Thoracic aorta (tissue), 2 donors: ENCODE results near the gene TRIM5. TPM values are rescaled to one million over a fixed set of nuclear protein-coding genes. Genes with fewer than 3 reads are reported as not detected.

ENCODE experiments used
- ATAC-seq: fragments of 150-250 bp; one replicate; pipeline ENCODE4 v1.8.0; 2017; ENCODE audit warnings: low read depth; ENCODE audit not compliant: insufficient number of reproducible peaks, low FRiP score
- DNase-seq: peaks from one replicate; pipeline ENCODE4 v3.0.0-alpha.2; 2020; ENCODE audit warnings: low spot score
- H3K27ac ChIP-seq, 2 donors: fragments of 200-600 bp; sonication (generic); 1 replicate in 1 of 2; 2 replicates in 1 of 2; pipeline ENCODE4 v1.5.1; 2016; ENCODE audit warnings: mild to moderate bottlenecking in 2 of 2, moderate library complexity in 2 of 2
- H3K27me3 ChIP-seq: fragments of 200-600 bp; sonication (generic); replicated peaks from 2 replicates; pipeline ENCODE4 v1.6.0; 2016; ENCODE audit warnings: mild to moderate bottlenecking; ENCODE audit not compliant: insufficient read depth
- H3K36me3 ChIP-seq: fragments of 200-600 bp; sonication (generic); one replicate; pipeline ENCODE4 v1.5.1; 2016
- H3K4me1 ChIP-seq, 2 donors: fragments of 200-600 bp; sonication (generic); 1 replicate in 1 of 2; 2 replicates in 1 of 2; pipeline versions ENCODE4 v1.5.1 to v1.6.0; 2016; ENCODE audit warnings: low read depth in 2 of 2, mild to moderate bottlenecking in 1 of 2; ENCODE audit not compliant: control insufficient read depth in 1 of 2
- H3K4me3 ChIP-seq: fragments of 200-600 bp; sonication (generic); 2 replicates; pipeline ENCODE4 v1.5.1; 2016; ENCODE audit warnings: mild to moderate bottlenecking
- H3K9me3 ChIP-seq: fragments of 200-600 bp; sonication (generic); 2 replicates; pipeline ENCODE4 v1.5.1; 2016
- CTCF ChIP-seq: fragments of 200-600 bp; sonication (generic); IDR thresholded peaks from one replicate; pipeline ENCODE4 v1.5.1; 2019; ENCODE audit warnings: antibody characterized with exemption
- total RNA-seq, 2 donors: library from RNA; depleted of rRNA; stranded (reverse); fragments of >200 nt; gene quantifications; one replicate each; pipeline versions ENCODE4 v1.1.0 to v1.2.3, GENCODE V29; 2016

The TRIM5 gene
- total RNA-seq, 2 donors from 2014 or later: 35.5 to 36.4 TPM

DNA sequence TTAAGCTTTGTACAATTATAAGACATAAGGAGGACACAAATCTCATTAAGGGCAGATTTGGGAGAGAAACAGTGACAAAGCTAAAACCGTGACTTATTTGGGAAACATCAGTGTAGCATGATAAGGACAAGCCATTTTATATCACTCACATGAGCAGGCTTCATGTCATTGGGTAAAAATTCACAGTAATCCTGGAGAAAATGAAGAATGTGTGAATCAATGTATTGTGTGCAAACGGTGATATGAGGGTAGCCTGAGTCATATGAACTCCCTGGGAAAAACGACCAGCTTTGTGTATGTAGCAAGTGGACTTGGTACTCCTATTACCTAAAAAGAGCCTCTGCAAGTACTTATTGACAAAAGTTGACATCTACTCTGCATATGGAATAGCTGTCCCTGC, 66.1 kb downstream of the TRIM5 start:
- H3K27me3 ChIP-seq: no peaks in the 10 kb centered on the region
- no peak for TF ChIP-seq CTCF
- no peaks in the 10 kb centered on the region for H3K36me3 ChIP-seq
- no peak for ATAC-seq
- no peak for DNase-seq
- H3K9me3 ChIP-seq: no peaks in the 10 kb centered on the region
- peaks cover 15 to 20% of the 10 kb centered on the region in 2 donors for H3K4me1 ChIP-seq
- no peak overlapping the region for H3K27ac ChIP-seq
- no peak overlapping the region for H3K4me3 ChIP-seq

Other genes with a start within 250 kb of the TRIM5 start
- gene OR51I1, start 243.6 kb downstream of the TRIM5 start, total RNA-seq: not detected
- not detected for gene OR51I2, start 235.8 kb downstream of the TRIM5 start, total RNA-seq
- gene OR52D1, start 196.4 kb downstream of the TRIM5 start, total RNA-seq: not detected
- 1 to 10 TPM in 1 of 2 donors, under 1 TPM in 1; 0.63 to 1.5 TPM for gene UBQLN3, start 175.1 kb downstream of the TRIM5 start, total RNA-seq
- gene UBQLNL, start 168.4 kb downstream of the TRIM5 start, total RNA-seq: 1 to 10 TPM in 1 of 2 donors, under 1 TPM in 1; 0.56 to 1.4 TPM
- gene OR52H1, start 136.5 kb downstream of the TRIM5 start, total RNA-seq: 1 to 10 TPM in 1 of 2 donors, under 1 TPM in 1; 0.81 to 2.0 TPM
- not detected for gene OR52B6, start 104.2 kb downstream of the TRIM5 start, total RNA-seq
- 1 to 10 TPM; 3.0 to 6.5 TPM for gene TRIM6, start 88.4 kb downstream of the TRIM5 start, total RNA-seq
- 1 to 10 TPM; 6.9 to 7.7 TPM for gene TRIM34, start 60.1 kb downstream of the TRIM5 start, total RNA-seq
- 100 to 1,000 TPM; 119 to 129 TPM for gene TRIM22, start 4.7 kb upstream of the TRIM5 start, total RNA-seq
- under 1 TPM; 0.27 to 0.49 TPM for gene OR56B1, start 51.4 kb upstream of the TRIM5 start, total RNA-seq
- gene OR52N4, start 69.2 kb upstream of the TRIM5 start, total RNA-seq: not detected
- not detected for gene OR52N5, start 98.3 kb upstream of the TRIM5 start, total RNA-seq
- gene OR52N1, start 106.2 kb upstream of the TRIM5 start, total RNA-seq: under 1 TPM in 1 of 2 donors, not detected in 1; 0.42 TPM
- not detected for gene OR52N2, start 123.8 kb upstream of the TRIM5 start, total RNA-seq
- not detected for gene OR52E6, start 156.8 kb upstream of the TRIM5 start, total RNA-seq
- gene OR52E8, start 172.6 kb upstream of the TRIM5 start, total RNA-seq: not detected
- not detected for gene OR52E4, start 195.6 kb upstream of the TRIM5 start, total RNA-seq
- gene OR52E5, start 208.1 kb upstream of the TRIM5 start, total RNA-seq: not detected